HG02571 (cell line): ENCODE results near the gene AMDHD1.

ENCODE experiments used
- ATAC-seq: cut with Tn5 transposase; IDR thresholded peaks from one replicate; pipeline ENCODE4 v1.9.1; 2021; ENCODE audit warnings: mild to moderate bottlenecking, moderate library complexity; ENCODE audit not compliant: unreplicated experiment

Gene AMDHD1

GRCh38 chr12:95943330-95943842 is at the start of gene AMDHD1:
AMDHD1 (plus strand) TSS chr12:95943331; CDS start chr12:95943399, 68 bp downstream.
- peak; percentile 50 for ATAC-seq

- ATAC-seq = no peak
These were observed 46.3 kb upstream of the AMDHD1 start for GRCh38 chr12:95896846-95897245.

- ATAC-seq = no peak
These were observed 45.0 kb upstream of the AMDHD1 start for GRCh38 chr12:95898081-95898480.

- no peak for ATAC-seq
These were observed 34.6 kb upstream of the AMDHD1 start for GRCh38 chr12:95908573-95908972.

GRCh38 chr12:95909871-95910270 is 33.3 kb upstream of the AMDHD1 start:
- no peak for ATAC-seq

- ATAC-seq = peak; percentile 95
These were observed 24.7 kb upstream of the AMDHD1 start for GRCh38 chr12:95918194-95918993.

GRCh38 chr12:95919110-95919509 is 24.0 kb upstream of the AMDHD1 start:
- ATAC-seq = no peak

GRCh38 chr12:95922231-95922630 is 20.9 kb upstream of the AMDHD1 start:
- no peak for ATAC-seq

- ATAC-seq = no peak
These were observed 2.6 kb upstream of the AMDHD1 start for GRCh38 chr12:95940514-95940913.

- no peak for ATAC-seq
These were observed 1.0 kb upstream of the AMDHD1 start for GRCh38 chr12:95942101-95942523.

- peak; percentile 99 for ATAC-seq
These were observed 404 bp upstream of the AMDHD1 start, which contains the start of gene CCDC38 for GRCh38 chr12:95942524-95943329. CCDC38 (minus strand) TSS chr12:95942614; CDS start chr12:95936509, 6,105 bp downstream.

GRCh38 chr12:95944108-95944704 is 1.1 kb downstream of the AMDHD1 start:
- no peak for ATAC-seq

- no peak for ATAC-seq
These were observed 6.5 kb downstream of the AMDHD1 start for GRCh38 chr12:95949477-95950206.

GRCh38 chr12:95951515-95951914 is 8.4 kb downstream of the AMDHD1 start:
- ATAC-seq = no peak

GRCh38 chr12:95953000-95953399 is 9.9 kb downstream of the AMDHD1 start:
- no peak for ATAC-seq

GRCh38 chr12:95955549-95956159 is 12.5 kb downstream of the AMDHD1 start:
- ATAC-seq = no peak

- no peak for ATAC-seq
These were observed 13.5 kb downstream of the AMDHD1 start for GRCh38 chr12:95956557-95957145.

- ATAC-seq = no peak
These were observed 16.0 kb downstream of the AMDHD1 start for GRCh38 chr12:95959107-95959506.

- no peak for ATAC-seq
These were observed 17.1 kb downstream of the AMDHD1 start for GRCh38 chr12:95960241-95960640.

- ATAC-seq = no peak
These were observed 19.1 kb downstream of the AMDHD1 start for GRCh38 chr12:95962222-95962621.
